GM12878 (cell line): ENCODE results near the gene KRTAP1-4.

Experiments
- POLR2A ChIP-seq: IDR thresholded peaks from 2 replicates; pipeline ENCODE4 v1.6.1; 2011; ENCODE audit warnings: low read depth, mild to moderate bottlenecking, low read length
- POLR2AphosphoS5 ChIP-seq: IDR thresholded peaks from 2 replicates; pipeline ENCODE4 v1.6.1; 2011; ENCODE audit warnings: mild to moderate bottlenecking, low read length, inconsistent platforms
- SIN3A ChIP-seq: IDR thresholded peaks from 2 replicates; pipeline ENCODE4 v1.6.1; 2012; ENCODE audit warnings: low read depth, low read length, improper control_type of control experiment

- TF ChIP-seq POLR2AphosphoS5 (no peak), SIN3A (no peak), POLR2A (no peak)
Observed at GRCh38 chr17:41012326-41013120, 17.5 kb downstream of the KRTAP1-4 start.
